Neural cell (in vitro differentiated cells): ENCODE data around the gene EPPIN.

Experiments
- CTCF ChIP-seq: fragments of 450-650 bp; IDR thresholded peaks from 2 replicates; pipeline ENCODE4 v1.5.1; 2014; ENCODE audit warnings: antibody characterized with exemption, mild to moderate bottlenecking, moderate library complexity; ENCODE audit not compliant: poor library complexity, severe bottlenecking
- POLR2AphosphoS5 ChIP-seq: IDR thresholded peaks from 2 replicates; pipeline ENCODE4 v1.6.1; 2012
- RAD21 ChIP-seq: fragments of 450-650 bp; conservative IDR thresholded peaks from 2 replicates; pipeline ENCODE4 v1.6.1; 2014; ENCODE audit warnings: antibody characterized with exemption, mild to moderate bottlenecking, moderate library complexity

- no peak for TF ChIP-seq CTCF
- no peak for TF ChIP-seq POLR2AphosphoS5
- no peak for TF ChIP-seq RAD21
These were observed 42.5 kb upstream of the EPPIN start for GRCh38 chr20:45589725-45590124.
